ENCODE measurements around the gene MARK2.
"Not testable (repeated sequence)": the region's sequence is repeated elsewhere in the genome, so short reads cannot be mapped to it uniquely, and the experiment has no call there.

Gene MARK2

DNA sequence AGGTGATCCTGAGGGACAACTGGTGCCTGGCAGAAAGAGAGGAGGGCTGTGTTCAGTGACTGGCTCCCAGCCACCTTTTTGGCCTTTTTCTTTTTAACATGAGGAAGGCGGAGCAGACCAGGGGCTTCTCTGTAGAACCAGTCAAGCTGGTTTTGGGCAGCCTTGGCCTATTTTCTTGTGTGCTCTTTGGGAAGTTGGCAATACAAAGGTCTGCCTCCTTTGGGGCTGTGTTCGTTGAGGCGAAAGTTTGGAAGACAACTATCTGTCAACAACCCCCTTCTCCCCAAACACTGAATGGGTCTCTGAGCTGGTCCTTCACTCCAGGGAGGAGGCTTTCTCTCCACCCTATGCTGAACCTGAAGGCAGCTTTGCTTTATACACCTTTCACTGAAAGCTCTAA lies 8.5 kb downstream of the MARK2 start:
- Histone ChIP-seq H3K4me3 (no peak overlapping the region), H3K27ac (peak overlapping the region in 17 of 21 experiments; percentile 1 to 74 (median 61))

DNA sequence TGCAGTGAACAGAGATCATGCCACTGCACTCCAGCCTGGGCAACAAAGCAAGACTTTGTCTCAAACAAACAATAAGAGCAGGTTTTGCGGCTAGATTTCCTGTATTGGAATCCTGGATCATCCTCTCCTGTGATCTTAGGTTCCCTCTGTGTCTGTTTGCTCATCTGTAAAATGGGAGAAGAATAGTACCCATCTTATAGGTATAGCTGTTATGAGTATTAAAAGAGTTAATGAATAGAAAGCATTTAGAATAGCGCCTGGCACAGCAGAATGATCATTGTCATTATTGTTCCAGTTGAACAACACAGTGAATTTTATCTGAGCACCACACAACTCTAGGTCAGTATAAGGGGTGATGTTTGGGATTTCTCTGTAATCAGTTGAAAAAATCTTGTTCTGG lies 10.8 kb downstream of the MARK2 start:
- Histone ChIP-seq H3K4me3 (no peak overlapping the region), H3K27ac (peak overlapping the region in 1 of 21 experiments; percentile 42)

DNA sequence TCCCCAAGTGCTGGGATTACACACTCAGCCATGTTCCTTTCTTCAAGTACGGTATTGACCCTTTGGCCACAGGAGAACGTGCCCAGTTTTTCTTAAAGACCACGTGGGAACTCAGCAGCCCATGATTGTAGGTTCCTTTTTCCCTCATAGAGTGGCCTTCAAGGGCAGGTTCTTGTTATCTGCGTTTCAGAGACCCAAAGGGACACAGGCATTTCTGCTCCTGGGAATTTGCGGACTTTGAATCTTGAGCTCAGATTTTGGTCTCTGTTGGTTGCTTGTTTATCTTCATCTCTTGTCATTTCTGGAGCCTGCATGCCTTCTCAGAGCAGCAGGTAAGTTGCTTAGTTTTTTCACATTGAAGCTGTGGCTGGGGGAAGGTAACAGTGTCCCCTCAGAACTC lies 12.0 kb downstream of the MARK2 start:
- H3K27ac ChIP-seq = peak overlapping the region in 9 of 21 experiments; percentile 6 to 55 (median 42)
- no peak overlapping the region for H3K4me3 ChIP-seq

DNA sequence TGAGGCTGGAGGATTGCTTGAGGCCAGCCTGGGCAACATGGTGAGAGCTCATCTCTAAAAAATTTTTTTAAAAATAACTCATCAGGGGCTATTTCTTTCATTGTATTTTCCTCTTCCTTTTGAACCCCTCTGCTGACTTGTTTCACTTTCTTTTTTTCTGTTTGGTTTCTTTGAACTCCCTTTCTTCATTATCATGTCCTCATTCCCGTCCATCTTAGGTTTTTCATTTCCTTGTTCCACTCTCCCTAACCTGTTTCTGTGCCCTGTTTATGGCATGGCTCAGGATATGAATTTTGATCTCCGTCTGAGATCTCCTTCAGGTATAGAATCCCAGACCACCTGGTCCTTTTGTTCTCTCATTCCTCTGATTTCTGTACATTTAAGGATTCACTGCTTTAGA lies 12.5 kb downstream of the MARK2 start:
- Histone ChIP-seq H3K27ac (peak overlapping the region in 9 of 21 experiments; percentile 6 to 55 (median 42)), H3K4me3 (no peak overlapping the region)

DNA sequence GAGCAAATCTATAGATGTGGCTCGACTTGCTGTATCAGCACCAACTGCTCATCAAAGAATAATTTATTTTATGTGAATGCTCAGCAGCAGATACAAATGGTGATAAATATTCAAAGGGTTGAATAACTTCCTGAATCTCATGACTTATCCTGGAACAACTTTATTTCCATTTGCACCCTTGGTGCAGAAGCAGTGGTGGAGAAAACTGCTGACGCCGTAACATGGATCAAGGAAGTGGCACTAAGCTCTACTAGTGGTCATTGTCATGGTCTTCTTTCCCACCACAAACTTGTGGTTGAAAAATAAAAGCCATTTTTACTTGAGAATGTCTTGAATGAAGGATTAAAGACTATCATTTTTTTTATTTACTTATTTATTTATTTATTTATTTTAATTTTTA lies 14.6 kb downstream of the MARK2 start:
- peak overlapping the region in 1 of 21 experiments; percentile 23 for H3K27ac ChIP-seq
- H3K4me3 ChIP-seq = no peak overlapping the region

DNA sequence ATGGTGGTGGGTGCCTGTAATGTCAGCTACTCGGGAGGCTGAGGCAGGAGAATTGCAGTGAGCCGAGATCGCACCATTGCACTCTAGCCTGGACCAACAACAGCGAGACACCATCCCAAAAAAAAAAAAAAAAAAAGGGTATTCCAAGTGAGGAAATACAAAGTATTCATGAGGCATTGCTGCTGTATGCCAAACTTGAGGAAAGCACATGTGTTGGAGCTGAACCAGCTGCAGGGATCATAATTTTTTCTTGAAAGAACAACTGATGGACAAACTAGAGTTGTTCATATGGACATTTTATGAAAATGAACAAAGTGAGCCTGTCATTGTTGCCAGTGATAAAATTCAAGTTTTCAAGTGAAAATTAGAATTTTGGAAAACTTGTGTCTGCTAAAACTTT lies 15.8 kb downstream of the MARK2 start:
- H3K27ac ChIP-seq = peak overlapping the region in 1 of 21 experiments; percentile 66

DNA sequence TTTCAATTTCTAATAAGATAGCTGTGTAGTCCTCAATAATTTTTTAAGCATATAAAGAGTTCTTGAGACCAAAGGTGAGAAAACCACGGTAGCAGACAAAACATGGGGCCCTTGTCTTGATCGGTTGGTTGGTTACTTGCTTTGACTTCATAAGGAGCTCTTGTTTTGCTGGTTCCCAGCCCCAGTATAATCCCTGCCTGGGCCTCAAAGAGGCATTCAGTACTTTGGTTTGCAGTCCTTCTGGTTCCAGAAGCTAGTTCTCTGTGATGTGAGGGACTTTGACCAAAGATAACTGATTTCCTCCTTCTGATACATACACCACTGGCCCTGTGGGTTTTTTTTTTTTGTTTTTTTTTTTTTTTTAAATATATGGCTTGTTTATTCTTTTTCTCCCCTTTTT lies 17.1 kb downstream of the MARK2 start:
- peak overlapping the region in 4 of 21 experiments; percentile 1 to 66 (median 32) for H3K27ac ChIP-seq
- H3K4me3 ChIP-seq = no peak overlapping the region

More for the DNA sequence above, 15.8 kb downstream of the MARK2 start:
- H3K4me3 ChIP-seq = no peak overlapping the region

DNA sequence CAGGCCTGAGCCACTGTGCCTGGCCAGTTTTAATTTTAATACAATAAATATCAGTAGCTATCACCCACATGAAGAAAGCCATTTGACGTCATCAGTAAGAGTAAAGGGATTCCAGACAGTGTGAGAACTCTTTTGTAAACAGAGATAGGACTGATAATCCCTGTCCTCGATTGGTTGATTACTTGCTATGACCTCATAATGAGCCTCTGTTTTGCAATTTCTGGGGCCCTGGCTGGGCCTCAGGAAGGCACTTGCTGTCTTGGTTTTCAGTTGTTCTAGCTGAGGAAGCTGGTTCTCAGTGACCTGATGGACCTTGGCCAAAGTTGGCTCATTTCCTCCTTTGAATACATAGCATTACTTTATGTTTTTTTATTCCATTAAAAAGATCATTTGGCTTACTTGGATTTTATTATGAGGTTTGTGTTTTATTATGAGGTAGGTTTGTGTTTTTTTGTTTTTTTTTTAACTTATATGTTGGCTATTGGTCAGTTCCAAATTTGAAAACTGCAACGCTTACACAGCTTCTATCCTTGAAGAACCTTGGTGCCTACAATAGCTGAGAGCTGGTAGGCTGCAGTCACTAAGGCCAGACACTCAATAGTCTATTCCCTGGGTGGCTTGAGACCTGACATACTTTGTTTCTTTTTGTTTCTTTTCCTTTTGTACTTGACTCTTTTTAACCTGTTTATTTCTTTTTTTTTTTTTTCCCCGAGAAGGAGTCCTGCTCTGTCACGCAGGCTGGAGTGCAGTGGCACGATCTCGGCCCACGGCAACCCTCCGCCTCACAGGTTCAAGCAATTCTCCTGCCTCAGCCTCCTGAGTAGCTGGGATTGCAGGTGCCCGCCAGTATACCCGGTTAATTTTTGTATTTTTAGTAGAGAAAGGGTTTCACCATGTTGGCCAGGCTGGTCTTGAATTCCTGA lies 20.0 kb downstream of the MARK2 start:
- no peak overlapping the region for H3K4me3 ChIP-seq
- peak overlapping the region in 7 of 21 experiments; percentile 10 to 54 (median 16) for H3K27ac ChIP-seq

DNA sequence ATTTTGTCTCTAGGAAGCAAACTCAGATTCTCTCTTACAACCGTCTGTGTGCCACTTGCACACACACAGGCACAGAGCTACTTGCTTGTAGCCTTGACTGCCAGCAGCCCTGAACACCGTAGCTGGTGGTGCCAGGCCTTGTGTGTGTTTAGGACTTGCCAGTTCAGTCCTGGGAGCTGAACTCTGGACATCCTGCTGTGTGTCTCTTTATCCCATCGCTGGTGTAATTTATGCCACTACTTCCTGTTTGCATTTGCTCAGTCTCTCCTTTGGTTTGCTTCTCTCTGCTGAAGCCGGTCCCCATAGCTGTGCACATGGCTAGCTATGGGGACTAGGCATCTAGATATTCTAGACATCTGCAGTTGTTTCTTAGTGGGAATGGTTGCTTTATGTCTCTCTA lies 24.0 kb downstream of the MARK2 start:
- H3K4me3 ChIP-seq = no peak overlapping the region
- H3K27ac ChIP-seq = peak overlapping the region in 8 of 21 experiments; percentile 4 to 63 (median 34)

DNA sequence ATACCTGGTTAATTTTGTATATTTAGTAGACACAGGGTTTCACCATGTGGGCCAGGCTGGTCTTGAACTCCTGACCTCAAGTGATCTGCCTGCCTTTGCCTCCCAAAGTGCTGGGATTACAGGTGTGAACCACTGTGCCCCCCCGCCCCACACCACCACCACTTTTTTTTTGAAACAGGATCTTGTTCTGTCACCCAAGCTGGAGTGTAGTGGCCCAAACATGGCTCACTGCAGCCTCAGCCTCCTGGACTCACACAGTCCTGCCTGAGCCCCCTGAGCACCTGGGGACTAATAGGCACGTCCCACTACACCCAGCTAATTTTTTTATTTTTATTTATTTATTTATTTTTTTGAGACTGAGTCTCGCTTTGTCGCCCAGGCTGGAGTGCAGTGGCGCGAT lies 24.7 kb downstream of the MARK2 start:
- peak overlapping the region in 3 of 21 experiments; percentile 34 to 39 (median 35) for H3K27ac ChIP-seq

DNA sequence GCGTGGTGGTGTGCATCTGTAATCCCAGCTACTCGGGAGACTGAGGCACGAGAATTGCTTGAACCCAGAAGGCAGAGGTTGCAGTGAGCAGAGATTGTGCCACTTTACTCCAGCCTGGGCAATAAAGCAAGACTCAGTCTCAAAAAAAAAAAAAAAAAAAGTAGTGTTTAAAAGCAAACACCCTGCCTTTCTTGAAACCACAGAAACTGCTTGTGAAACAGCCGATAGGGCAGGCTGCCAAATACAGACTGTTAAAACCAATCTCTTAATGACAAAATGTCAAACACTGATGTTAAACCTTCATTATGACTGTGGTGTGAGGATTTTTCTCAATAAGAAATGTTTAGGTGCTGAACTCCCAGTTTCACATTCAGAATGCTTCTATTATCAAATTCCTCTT lies 27.3 kb downstream of the MARK2 start:
- Histone ChIP-seq H3K27ac (peak overlapping the region in 8 of 21 experiments; percentile 2 to 79 (median 36)), H3K4me3 (no peak overlapping the region)

More for the DNA sequence above, 24.7 kb downstream of the MARK2 start:
- H3K4me3 ChIP-seq = not testable (repeated sequence)

DNA sequence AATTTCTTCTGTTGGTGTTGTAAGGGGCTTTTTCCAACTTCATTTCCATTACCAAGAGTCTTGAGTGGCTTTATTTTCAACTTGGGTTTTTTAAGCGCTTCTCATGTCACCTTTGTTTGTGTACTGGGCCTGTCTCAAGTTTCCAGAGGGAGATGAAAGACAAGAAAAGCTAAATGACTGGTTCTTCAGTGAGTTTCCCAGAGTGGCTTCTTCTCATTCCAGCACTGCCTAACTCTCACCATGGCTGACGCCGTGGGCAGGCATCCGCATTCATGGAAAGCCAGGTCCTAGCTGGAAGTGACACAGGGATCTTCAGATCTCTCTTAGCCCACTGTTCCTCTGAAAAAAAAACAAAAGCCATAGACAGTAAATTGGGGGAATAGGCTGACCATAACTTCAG lies 28.6 kb downstream of the MARK2 start:
- Histone ChIP-seq H3K4me3 (no peak overlapping the region), H3K27ac (peak overlapping the region in 9 of 21 experiments; percentile 3 to 79 (median 53))

DNA sequence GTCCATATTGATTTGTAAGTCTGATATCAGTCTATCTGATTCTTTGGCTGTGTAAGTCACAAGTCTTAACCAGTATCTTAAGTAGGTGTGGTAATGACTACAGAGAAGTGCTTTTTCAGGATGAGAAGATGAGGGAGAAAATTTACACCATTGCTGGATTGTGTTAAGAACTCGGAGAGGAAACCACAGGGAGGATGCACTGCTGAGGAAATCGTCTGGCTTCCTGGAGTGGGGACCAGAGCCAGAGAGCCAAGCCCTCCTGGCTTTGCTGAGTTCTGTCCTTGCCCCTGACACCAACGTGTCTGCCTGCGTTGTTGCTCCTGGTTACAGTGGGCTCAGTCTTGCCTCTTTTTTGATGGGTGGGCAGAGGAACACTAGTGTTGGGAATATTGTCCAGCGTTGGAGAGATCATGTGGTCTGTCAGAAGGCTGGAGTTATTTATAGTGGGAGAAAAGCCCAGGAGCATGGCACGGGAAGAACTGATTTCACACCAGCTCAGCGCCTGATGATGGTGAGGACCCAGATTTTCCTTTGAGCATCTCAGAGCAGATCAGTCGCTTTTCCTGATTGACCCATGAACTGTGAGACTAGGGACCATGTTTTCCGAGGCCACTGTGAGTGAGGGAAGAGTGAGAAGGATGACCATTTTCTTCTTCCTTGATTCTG lies 29.6 kb downstream of the MARK2 start:
- H3K4me3 ChIP-seq = no peak overlapping the region
- H3K27ac ChIP-seq = peak overlapping the region in 16 of 21 experiments; percentile 3 to 81 (median 58)

DNA sequence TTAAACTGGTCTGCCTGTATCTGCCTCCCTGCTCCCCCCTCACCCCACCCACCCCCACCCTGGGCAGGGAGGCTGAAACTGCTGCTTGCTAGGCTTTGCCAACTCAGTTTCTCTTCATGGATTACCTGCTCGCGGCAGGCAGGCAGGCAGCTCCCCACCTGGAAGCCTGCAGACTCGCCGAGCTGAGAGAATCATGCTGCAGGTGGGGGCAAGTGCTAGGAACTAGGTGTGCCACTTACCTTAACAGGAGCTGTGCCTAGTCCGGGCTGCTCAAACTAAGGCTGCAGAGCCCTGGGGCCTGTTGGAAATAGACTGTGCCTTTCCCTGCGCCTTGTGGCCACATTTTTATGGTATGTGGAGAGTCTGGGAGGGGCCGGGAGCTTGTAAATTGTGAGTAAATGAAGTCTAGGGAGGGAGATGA lies 30.3 kb downstream of the MARK2 start:
- Histone ChIP-seq H3K27ac (peak overlapping the region in 19 of 21 experiments; percentile 3 to 81 (median 57)), H3K4me3 (no peak overlapping the region)

DNA sequence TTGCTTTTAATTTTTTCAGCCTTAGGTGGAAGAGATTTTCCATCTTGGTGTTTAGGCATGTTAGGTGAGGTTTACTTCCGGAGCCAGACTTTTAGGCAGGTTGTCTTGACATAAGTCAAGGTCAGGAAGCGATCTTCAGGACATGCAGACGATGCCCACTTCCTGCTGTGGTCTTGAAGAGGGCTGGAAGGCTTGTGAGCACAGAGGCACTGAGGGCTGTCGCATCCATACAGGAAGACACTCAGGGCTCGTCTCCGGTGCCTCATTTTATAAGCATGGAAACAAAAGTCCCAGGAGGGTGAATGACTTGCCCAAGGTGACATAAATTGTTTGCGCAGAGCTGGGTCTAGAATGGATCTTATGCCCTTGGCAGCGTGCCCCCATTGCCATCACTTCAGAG lies 30.8 kb downstream of the MARK2 start:
- peak overlapping the region in 18 of 21 experiments; percentile 3 to 81 (median 58) for H3K27ac ChIP-seq

DNA sequence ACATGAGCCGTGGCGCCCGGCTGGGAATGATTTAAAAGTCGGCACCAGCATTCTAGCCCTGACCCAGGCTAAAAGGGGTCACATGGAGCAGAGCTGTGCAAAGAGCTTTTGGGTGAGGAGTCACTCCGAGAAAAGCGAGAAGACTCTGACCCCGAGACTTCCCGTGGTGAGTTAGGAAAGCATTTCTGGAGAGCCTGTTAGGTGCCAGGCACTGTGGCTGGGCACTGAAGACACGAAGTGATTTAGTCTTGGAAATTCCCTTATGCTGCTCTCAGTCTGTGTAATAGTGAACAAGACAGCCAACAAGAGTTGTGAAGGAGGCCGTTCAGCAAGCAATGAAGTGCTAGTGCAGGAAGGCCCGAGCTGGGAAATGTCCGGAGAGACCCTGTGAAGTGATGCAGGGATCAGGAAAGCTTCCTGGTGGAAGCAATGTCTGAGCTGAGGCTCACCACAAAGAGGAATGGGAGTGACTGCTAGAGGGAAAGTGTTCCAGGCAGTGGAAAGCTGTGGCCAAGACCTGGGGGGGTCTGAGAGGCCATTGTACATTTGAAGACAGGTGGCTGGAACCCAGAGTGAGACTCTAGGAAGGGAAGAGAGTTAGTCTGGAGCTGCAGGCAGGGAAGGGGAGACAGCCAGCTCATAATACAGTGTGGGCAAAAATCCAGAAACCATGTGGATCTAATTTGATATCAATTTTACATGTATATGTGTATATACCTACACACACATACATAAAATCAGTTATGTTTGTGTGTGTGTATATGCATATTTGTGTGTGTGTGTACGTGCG lies 31.6 kb downstream of the MARK2 start:
- H3K27ac ChIP-seq = peak overlapping the region in 18 of 21 experiments; percentile 3 to 81 (median 58)
- no peak overlapping the region for H3K4me3 ChIP-seq

More for the DNA sequence above, 30.8 kb downstream of the MARK2 start:
- no peak overlapping the region for H3K4me3 ChIP-seq

DNA sequence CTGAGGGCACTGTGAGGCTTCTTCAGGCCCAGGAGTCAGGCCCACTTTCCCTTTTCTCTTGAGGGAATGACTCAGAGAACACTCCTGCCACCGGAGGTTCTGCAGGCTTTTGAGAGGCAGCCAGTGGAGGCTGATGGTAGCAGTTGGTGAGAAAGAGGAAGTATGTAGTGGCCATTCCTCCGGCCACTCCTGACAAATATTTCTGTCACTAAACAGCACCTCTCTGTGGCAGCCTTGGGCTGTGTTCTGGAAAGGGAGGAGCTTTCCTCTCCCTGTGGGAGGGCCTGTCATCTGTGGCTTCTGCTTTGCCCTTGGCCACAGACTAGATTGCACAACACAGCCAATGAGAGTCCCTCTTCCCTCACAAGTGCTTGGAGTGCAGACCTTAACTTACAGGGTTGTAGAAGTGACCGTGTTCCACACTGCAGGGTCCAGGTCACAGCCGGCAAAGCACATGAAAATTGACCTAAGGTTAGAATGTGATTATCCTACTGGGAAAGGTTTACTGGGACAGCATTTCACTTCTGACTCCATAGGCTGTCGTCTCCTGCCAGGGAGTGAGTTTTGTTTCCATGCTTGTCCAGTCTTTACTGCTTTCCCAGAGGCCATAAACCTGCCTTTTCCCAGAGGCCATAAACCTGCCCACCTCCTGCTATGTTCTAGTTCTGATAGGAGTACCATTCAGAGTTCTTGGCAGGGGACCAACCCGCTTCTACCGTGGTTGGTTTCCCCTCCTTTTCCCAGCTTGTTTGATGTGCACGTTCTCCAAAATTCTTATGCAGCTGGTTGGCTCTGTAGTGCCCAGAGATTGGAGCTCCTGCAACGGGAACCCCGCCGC lies 33.3 kb downstream of the MARK2 start:
- Histone ChIP-seq H3K4me3 (no peak overlapping the region), H3K27ac (peak overlapping the region in 14 of 21 experiments; percentile 1 to 69 (median 44))

DNA sequence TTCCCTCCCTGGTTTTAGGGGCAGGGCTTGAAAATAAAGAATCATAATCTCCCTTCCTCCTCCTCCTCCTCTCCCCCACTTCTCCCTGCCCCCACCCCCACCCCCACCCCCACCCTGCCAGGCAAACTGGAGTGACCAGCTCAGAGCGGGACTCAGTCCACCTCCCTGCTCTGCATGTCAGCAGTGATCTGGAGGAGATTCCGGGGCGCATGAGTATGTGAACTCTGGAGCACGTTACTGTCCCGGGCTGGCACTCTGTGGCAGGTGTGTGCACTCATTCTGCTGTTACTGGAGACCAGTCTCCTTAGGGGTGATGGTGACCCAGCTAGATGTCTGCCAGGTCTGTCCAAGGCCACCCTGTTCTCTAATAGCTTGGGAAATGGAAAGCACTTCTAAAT lies 33.9 kb downstream of the MARK2 start:
- H3K27ac ChIP-seq = peak overlapping the region in 15 of 21 experiments; percentile 1 to 69 (median 45)
- no peak overlapping the region for H3K4me3 ChIP-seq

DNA sequence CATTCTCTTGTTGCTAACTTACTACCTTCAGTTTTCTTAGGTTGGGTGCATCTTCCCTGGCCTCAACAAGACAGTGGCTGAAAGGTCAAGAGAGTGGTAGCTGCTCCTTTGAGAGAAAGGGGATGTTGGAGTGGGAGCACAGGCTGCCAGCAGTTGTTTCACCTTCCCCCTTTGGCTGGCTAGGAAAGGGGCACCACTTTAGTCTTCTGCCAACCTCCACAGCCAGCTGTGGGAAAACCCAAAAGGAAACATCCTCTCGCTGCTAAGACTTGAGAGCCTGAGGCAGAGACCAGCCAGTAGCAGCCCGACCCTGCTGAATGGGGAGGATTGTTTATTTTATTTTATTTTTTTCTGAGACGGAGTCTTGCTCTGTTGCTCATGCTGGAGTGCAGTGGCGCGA lies 34.4 kb downstream of the MARK2 start:
- Histone ChIP-seq H3K4me3 (no peak overlapping the region), H3K27ac (peak overlapping the region in 9 of 21 experiments; percentile 8 to 69 (median 51))
